CD4-positive, CD25-positive, alpha-beta regulatory T cell (primary cell): ENCODE data around the gene PIK3R1. TPM values are rescaled to one million over a fixed set of nuclear protein-coding genes. Genes with fewer than 3 reads are reported as not detected.
"Not testable (repeated sequence)": the region's sequence is repeated elsewhere in the genome, so short reads cannot be mapped to it uniquely, and the experiment has no call there.

ENCODE experiments used
- ATAC-seq, 2 donors: fragments of 150-1000 bp; cut with Tn5 transposase; one replicate each; pipeline ENCODE4 v1.10.0; 2021; ENCODE audit warnings: low read depth in 2 of 2, moderate number of reproducible peaks in 2 of 2, moderate library complexity in 1 of 2
- DNase-seq, 3 donors: peaks; one replicate each; pipeline versions ENCODE4 v3.0.0 to v3.0.0-alpha.2; 2012 to 2022; ENCODE audit warnings: mixed read lengths in 1 of 3
- H3K27ac ChIP-seq: one replicate; pipeline ENCODE4 v1.7.0; 2013; ENCODE audit warnings: mild to moderate bottlenecking, low read length; ENCODE audit not compliant: insufficient read depth, poor library complexity, severe bottlenecking
- H3K27me3 ChIP-seq: one replicate; pipeline ENCODE4 v1.7.0; 2013; ENCODE audit warnings: low read length; ENCODE audit not compliant: control insufficient read depth, insufficient read depth
- H3K36me3 ChIP-seq: one replicate; pipeline ENCODE4 v1.7.0; 2013; ENCODE audit warnings: mild to moderate bottlenecking, low read length, moderate library complexity; ENCODE audit not compliant: control insufficient read depth, insufficient read depth
- H3K4me1 ChIP-seq: 2 replicates; pipeline ENCODE4 v1.7.0; 2013; ENCODE audit warnings: mild to moderate bottlenecking, low read length; ENCODE audit not compliant: insufficient read depth, control insufficient read depth, poor library complexity, severe bottlenecking
- H3K4me3 ChIP-seq: one replicate; pipeline ENCODE4 v1.7.0; 2013; ENCODE audit warnings: low read depth, mild to moderate bottlenecking, low read length, moderate library complexity
- H3K9me3 ChIP-seq, 2 experiments: 1 replicate in 1 of 2; 2 replicates in 1 of 2; pipeline ENCODE4 v1.7.0; 2013; ENCODE audit warnings: low read length in 2 of 2, mild to moderate bottlenecking in 1 of 2, moderate library complexity in 1 of 2; ENCODE audit not compliant: control insufficient read depth in 2 of 2
- H3K27ac Mint-ChIP-seq, 3 donors: one replicate each; pipeline ENCODE4 v1.8.0; 2020 to 2022; ENCODE audit warnings: mild to moderate bottlenecking in 3 of 3, mixed read lengths in 3 of 3, moderate library complexity in 2 of 3
- H3K27me3 Mint-ChIP-seq: one replicate; pipeline ENCODE4 v1.8.0; 2022; ENCODE audit warnings: mild to moderate bottlenecking, mixed read lengths
- H3K36me3 Mint-ChIP-seq: one replicate; pipeline ENCODE4 v1.8.0; 2020; ENCODE audit warnings: mixed read lengths
- H3K4me1 Mint-ChIP-seq, 4 donors: one replicate each; pipeline ENCODE4 v1.8.0; 2020 to 2022; ENCODE audit warnings: mixed read lengths in 4 of 4, mild to moderate bottlenecking in 1 of 4
- H3K4me3 Mint-ChIP-seq, 4 donors: one replicate each; pipeline ENCODE4 v1.8.0; 2020 to 2022; ENCODE audit warnings: mild to moderate bottlenecking in 4 of 4, mixed read lengths in 4 of 4, moderate library complexity in 3 of 4
- H3K9me3 Mint-ChIP-seq, 7 donors: one replicate each; pipeline ENCODE4 v1.8.0; 2020 to 2022; ENCODE audit warnings: mixed read lengths in 7 of 7, mild to moderate bottlenecking in 3 of 7, moderate library complexity in 2 of 7
- polyA plus RNA-seq, 4 donors: library from polyadenylated mRNA; unstranded; fragments of 300-500 nt; fragmentation: Illumina TruSeq; gene quantifications; one replicate each; pipeline ENCODE4 v1.2.3, GENCODE V29; 2021
- total RNA-seq: library from RNA; stranded (reverse); gene quantifications from one replicate; pipeline ENCODE4 v1.2.3, GENCODE V29; 2022

Gene PIK3R1
- total and polyA plus RNA-seq, 5 donors from 2014 or later: 75.9 to 366 (median 120) TPM

DNA sequence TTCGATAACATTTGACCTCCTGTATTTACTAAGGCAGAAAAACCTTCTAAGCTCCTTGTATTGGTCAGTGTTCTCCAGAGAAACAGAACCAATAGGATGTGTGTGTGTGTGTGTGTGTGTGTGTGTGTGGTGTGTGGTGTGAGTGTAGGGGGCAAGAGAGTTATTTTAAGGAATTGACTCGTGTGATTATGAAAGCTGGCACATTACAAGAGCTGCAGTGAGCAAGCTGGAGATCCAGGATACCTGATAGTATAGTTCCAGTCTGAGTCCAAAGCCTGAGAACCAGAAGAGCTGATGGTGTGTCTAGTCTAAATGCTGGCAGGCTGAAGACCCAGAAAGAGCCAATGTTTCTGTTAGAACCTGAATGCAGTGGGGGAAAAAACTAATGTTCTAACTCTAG, 21.2 kb upstream of the PIK3R1 start:
- no peaks in the 10 kb centered on the region for H3K36me3 Mint-ChIP-seq
- no peak overlapping the region for H3K27ac ChIP-seq
- H3K27me3 Mint-ChIP-seq: peaks cover 5% of the 10 kb centered on the region
- no peaks in the 10 kb centered on the region for H3K9me3 ChIP-seq
- no peak overlapping the region for H3K27ac Mint-ChIP-seq
- H3K9me3 Mint-ChIP-seq: peaks cover 0 to 4% (median 0%) of the 10 kb centered on the region in 7 donors
- H3K4me3 ChIP-seq: no peak overlapping the region
- H3K4me3 Mint-ChIP-seq: no peak overlapping the region
- no peaks in the 10 kb centered on the region for H3K4me1 ChIP-seq
- ATAC-seq (no peak), DNase-seq (no peak)
- peaks cover 0 to 8% (median 3%) of the 10 kb centered on the region in 4 donors for H3K4me1 Mint-ChIP-seq
- H3K36me3 ChIP-seq: no peaks in the 10 kb centered on the region
- no peaks in the 10 kb centered on the region for H3K27me3 ChIP-seq

DNA sequence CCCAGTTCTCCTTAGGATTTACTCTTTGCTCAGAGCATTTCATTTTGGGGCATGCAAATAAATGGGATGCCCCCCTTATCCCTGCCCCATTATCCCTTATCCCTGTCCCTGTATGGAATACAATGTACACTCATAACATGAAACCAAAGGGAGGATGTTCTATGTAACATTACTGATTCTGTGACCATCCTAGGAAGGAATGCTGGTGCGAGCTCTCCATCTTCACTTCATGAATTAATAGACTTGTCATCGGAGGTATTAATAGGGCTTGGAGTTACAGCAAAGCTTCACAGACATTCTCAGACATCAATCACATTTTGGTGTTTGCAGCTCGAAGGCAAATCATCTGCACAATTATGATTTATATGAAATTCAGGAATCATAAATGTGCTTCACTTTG, 20.4 kb upstream of the PIK3R1 start:
- Histone ChIP-seq H3K27me3 (no peaks in the 10 kb centered on the region), H3K27ac (no peak overlapping the region), H3K36me3 (no peaks in the 10 kb centered on the region), H3K4me3 (no peak overlapping the region), H3K4me1 (no peaks in the 10 kb centered on the region), H3K9me3 (no peaks in the 10 kb centered on the region)
- DNase-seq (no peak), ATAC-seq (no peak)
- Mint-ChIP-seq H3K9me3 (peaks cover 0 to 4% (median 0%) of the 10 kb centered on the region in 7 donors), H3K4me1 (peaks cover 0 to 8% (median 3%) of the 10 kb centered on the region in 4 donors), H3K4me3 (no peak overlapping the region), H3K27me3 (peaks cover 5% of the 10 kb centered on the region), H3K27ac (peak overlapping the region in 1 of 3 donors; percentile 15), H3K36me3 (no peaks in the 10 kb centered on the region)

DNA sequence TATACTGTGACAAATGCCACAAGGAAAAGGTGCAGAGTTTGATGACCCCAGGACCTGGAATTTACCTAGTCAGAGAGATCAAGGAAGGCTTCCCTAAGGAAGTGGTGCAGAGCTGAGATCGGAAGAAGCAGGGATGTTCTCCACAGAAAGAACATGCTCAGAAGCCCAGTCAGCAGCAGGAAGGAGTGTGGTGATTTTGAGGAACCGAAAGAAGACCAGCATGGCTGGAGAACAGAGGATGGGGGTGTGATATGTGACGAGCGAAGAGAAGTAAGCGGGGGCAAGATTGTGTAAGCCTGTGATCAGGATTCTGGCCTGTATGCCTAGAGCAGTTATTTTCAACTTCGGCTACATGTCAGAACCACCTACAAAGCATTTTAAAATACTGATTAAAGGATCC, 18.7 kb upstream of the PIK3R1 start:
- H3K27ac ChIP-seq: no peak overlapping the region
- no peak overlapping the region for H3K4me3 ChIP-seq
- Mint-ChIP-seq H3K4me3 (no peak overlapping the region), H3K9me3 (peaks cover 0 to 4% (median 0%) of the 10 kb centered on the region in 7 donors), H3K27ac (no peak overlapping the region), H3K4me1 (peaks cover 0 to 8% (median 3%) of the 10 kb centered on the region in 4 donors), H3K27me3 (peaks cover 5% of the 10 kb centered on the region), H3K36me3 (no peaks in the 10 kb centered on the region)
- H3K9me3 ChIP-seq: no peaks in the 10 kb centered on the region
- ATAC-seq: peak in 1 of 2 donors; percentile 50
- DNase-seq: no peak
- no peaks in the 10 kb centered on the region for H3K4me1 ChIP-seq
- no peaks in the 10 kb centered on the region for H3K27me3 ChIP-seq
- H3K36me3 ChIP-seq: no peaks in the 10 kb centered on the region

GRCh38 chr5:68200288-68200687, 15.3 kb upstream of the PIK3R1 start:
- DNase-seq (no peak), ATAC-seq (no peak)
- no peaks in the 10 kb centered on the region for H3K9me3 ChIP-seq
- Mint-ChIP-seq H3K27ac (no peak overlapping the region), H3K4me1 (peaks cover 0 to 2% (median 0%) of the 10 kb centered on the region in 4 donors), H3K9me3 (peaks cover 0 to 4% (median 0%) of the 10 kb centered on the region in 7 donors), H3K36me3 (no peaks in the 10 kb centered on the region), H3K4me3 (no peak overlapping the region), H3K27me3 (peaks cover 27% of the 10 kb centered on the region)
- H3K4me1 ChIP-seq: no peaks in the 10 kb centered on the region
- no peak overlapping the region for H3K27ac ChIP-seq
- no peaks in the 10 kb centered on the region for H3K36me3 ChIP-seq
- peaks cover 3% of the 10 kb centered on the region for H3K27me3 ChIP-seq
- H3K4me3 ChIP-seq: no peak overlapping the region

- not testable (repeated sequence) for DNase-seq, H3K4me1 ChIP-seq, H3K4me3 ChIP-seq, H3K27ac ChIP-seq, ATAC-seq, H3K4me3 Mint-ChIP-seq, H3K27me3 ChIP-seq, H3K9me3 ChIP-seq, H3K27me3 Mint-ChIP-seq, H3K36me3 ChIP-seq, H3K27ac Mint-ChIP-seq
- Mint-ChIP-seq H3K4me1 (peaks cover 7 to 14% (median 9%) of the 10 kb centered on the region in 4 donors), H3K9me3 (peaks cover 0 to 12% (median 5%) of the 10 kb centered on the region in 7 donors), H3K36me3 (peaks cover 10% of the 10 kb centered on the region)
Measured at GRCh38 chr5:68210654-68211053, 4.9 kb upstream of the PIK3R1 start.

- H3K9me3 Mint-ChIP-seq: peaks cover 0 to 12% (median 2%) of the 10 kb centered on the region in 7 donors
- H3K27me3 Mint-ChIP-seq: peaks cover 4% of the 10 kb centered on the region
- peak overlapping the region; percentile 90 to 95 (median 92) for H3K4me3 Mint-ChIP-seq
- Histone ChIP-seq H3K4me3 (peak overlapping the region; percentile 80), H3K4me1 (peaks cover 35% of the 10 kb centered on the region), H3K27me3 (no peaks in the 10 kb centered on the region), H3K27ac (peak overlapping the region; percentile 92), H3K36me3 (no peaks in the 10 kb centered on the region), H3K9me3 (peaks cover 3 to 8% of the 10 kb centered on the region in 2 experiments)
- peaks cover 14% of the 10 kb centered on the region for H3K36me3 Mint-ChIP-seq
- DNase-seq: no peak
- no peak for ATAC-seq
- H3K4me1 Mint-ChIP-seq: peaks cover 33 to 38% (median 35%) of the 10 kb centered on the region in 4 donors
- H3K27ac Mint-ChIP-seq: peak overlapping the region; percentile 85 to 94 (median 90)
Measured at GRCh38 chr5:68214482-68215207, 911 bp upstream of the PIK3R1 start.

- peak in 2 of 3 donors; percentile 89 for DNase-seq
- Mint-ChIP-seq H3K4me3 (peak overlapping the region; percentile 90 to 97 (median 92)), H3K27ac (no peak overlapping the region), H3K36me3 (peaks cover 24% of the 10 kb centered on the region), H3K9me3 (peaks cover 0 to 7% (median 0%) of the 10 kb centered on the region in 7 donors), H3K4me1 (peaks cover 35 to 47% (median 41%) of the 10 kb centered on the region in 4 donors), H3K27me3 (peaks cover 4% of the 10 kb centered on the region)
- H3K4me1 ChIP-seq: peaks cover 41% of the 10 kb centered on the region
- H3K4me3 ChIP-seq: no peak overlapping the region
- peaks cover 2 to 3% of the 10 kb centered on the region in 2 experiments for H3K9me3 ChIP-seq
- peak overlapping the region; percentile 92 for H3K27ac ChIP-seq
- peak; percentile 76 to 79 for ATAC-seq
- H3K27me3 ChIP-seq: no peaks in the 10 kb centered on the region
- peaks cover 7% of the 10 kb centered on the region for H3K36me3 ChIP-seq
Measured at GRCh38 chr5:68215898-68216244, 315 bp downstream of the PIK3R1 start.
